GM20431 (cell line): ENCODE measurements around the gene HNRNPF.
"Not testable (repeated sequence)": the region's sequence is repeated elsewhere in the genome, so short reads cannot be mapped to it uniquely, and the experiment has no call there.

Experiments used
- in situ Hi-C: fragments of 300-500 bp; cut with MseI, MboI; formaldehyde crosslinking; loops from one replicate; pipeline ENCODE4 v1.15.0; 2020; ENCODE audit warnings: low sequenced_read_pairs; ENCODE audit not compliant: unreplicated experiment

HNRNPF gene

DNA sequence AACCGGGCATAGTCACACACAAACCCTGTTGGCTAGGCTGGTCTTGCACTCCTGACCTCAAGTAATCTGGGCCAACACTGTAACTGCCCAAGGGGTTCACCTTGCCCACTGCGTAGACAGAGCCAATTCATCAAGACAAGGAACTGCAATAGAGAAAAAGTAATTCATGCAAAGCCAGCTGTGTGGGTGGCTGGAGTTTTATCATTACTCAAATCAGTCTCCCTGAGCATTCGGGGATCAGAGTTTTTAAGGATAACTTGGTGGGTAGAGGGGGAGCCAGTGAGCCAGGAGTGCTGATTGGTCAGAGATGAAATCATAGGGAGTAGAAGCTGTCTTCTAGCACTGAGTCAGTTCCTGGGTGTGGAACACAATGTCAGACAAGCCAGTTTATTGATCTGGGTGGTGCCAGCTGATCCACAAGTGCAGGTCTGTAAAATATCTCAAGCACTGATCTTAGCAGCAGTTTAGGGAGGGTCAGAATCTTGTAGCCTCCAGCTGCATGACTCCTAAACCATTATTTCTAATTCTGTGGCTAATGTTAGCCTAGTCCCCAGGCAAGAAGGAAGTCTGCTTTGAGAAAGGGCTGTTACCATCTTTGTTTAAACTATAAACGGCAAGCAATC lies 53.1 kb downstream of the HNRNPF start:
- in situ Hi-C loops = no loop called here

- in situ Hi-C loops = no loop called here
These were observed 54.1 kb downstream of the HNRNPF start for GRCh38 chr10:43354879-43355380.

- in situ Hi-C loops = no loop called here
These were observed 54.7 kb downstream of the HNRNPF start for GRCh38 chr10:43354330-43354635.

- in situ Hi-C loops = no loop called here
These were observed 55.3 kb downstream of the HNRNPF start for GRCh38 chr10:43353495-43354329.

GRCh38 chr10:43352951-43353350 lies 56.0 kb downstream of the HNRNPF start:
- in situ Hi-C loops = no loop called here

DNA sequence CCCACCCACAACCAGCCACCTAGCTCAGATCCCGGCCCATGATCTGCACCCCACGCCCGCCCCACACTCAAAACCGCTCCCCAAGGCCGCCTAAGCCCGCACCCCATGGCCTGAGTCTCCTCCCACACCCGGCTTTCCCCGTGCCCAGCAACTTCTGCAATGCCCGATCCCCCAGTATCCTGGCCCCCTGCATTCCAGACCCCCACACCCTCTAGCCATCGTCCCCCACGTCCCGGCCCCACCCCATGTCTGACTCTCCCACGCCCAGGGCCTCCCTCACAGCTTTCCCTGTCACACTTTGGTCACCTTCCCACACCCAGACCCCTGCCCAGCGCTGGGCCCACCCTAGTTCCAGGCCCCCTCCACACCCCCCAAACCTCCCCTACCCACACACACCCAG lies 57.7 kb downstream of the HNRNPF start:
- in situ Hi-C loops = no loop called here

DNA sequence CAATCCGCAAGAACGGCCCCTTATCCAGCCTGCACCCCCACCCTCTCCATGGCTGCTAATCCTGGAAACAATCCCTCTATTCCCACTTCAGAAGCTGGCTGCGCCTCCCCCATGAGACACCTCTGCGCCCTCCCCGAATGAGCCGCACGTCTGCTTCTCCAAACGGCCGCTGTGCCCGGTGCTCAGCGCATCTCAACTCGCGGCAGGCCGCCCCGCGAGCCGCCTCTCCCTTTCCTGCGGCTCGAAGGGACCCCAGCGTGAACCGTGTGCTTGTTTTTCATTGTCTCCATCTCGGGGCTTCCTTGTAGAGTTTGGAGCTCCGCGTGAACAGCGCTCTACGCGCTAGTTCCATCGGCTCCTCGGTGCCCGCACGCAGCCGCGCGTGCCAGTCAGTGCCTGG lies 58.3 kb downstream of the HNRNPF start:
- in situ Hi-C loops = no loop called here

DNA sequence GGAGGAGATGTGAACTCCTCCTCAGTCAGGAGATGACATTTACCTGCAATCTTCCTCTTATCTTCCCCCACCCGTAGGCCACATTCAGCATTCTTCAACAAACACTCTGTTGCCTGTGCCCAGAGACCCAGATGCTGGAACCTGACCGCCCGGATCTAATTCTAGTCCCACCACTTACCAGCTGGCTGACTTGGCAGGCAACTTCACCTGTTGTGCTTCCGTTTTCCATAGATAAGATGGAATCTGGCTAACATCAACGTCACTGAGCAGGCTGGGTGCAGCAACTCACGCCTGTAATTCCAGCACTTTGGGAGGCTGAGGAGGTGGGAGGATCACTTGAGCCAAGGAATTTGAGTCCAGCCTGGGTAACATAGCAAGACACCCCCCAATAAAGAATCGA lies 58.8 kb downstream of the HNRNPF start:
- in situ Hi-C loops = no loop called here

- in situ Hi-C loops = no loop called here
These were observed 60.3 kb downstream of the HNRNPF start for GRCh38 chr10:43348511-43349312.

DNA sequence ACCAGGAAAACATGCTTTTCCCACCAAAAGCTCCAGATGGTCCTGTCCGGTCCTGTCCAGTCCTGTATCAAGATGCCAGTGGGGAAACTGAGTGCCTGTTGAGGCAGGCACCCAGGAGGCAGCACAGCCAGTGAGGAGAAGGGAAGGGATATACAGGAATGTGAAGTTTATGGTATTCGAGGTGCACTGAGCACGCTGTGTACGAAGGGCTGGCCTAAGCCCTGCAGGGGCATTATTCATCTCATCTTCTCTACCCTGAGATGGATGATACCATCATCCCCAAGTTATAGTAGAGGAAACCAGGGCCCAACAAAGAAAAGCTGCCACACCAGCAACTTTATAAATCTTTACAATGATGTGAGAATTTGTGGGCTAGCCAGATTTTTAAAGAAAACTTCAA lies 61.0 kb downstream of the HNRNPF start:
- in situ Hi-C loops = no loop called here

DNA sequence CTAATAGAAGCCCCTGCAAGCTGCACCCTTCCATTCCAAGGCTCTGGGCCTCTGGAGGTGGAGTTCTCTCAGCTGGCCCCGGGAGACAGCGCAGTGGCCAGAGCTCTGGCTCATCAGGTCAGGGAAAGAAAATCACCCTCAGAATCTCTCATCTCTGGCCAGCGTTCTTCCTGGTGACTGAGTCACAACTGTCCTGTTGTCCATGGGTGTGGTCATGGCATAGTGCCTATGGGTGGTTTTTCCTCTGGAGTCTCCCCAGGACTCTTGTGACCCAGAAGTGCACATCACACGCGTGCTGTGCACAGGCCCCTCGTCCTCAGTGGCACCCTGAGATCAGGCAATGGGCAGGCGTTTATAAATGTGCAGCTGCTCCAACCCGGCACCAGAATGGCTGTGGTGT lies 64.9 kb downstream of the HNRNPF start:
- in situ Hi-C loops = no loop called here

- in situ Hi-C loops = no loop called here
These were observed 65.9 kb downstream of the HNRNPF start for GRCh38 chr10:43343126-43343525.

- in situ Hi-C loops = no loop called here
These were observed 66.5 kb downstream of the HNRNPF start for GRCh38 chr10:43342279-43343125.

GRCh38 chr10:43341450-43341849 lies 67.5 kb downstream of the HNRNPF start:
- in situ Hi-C loops = no loop called here

DNA sequence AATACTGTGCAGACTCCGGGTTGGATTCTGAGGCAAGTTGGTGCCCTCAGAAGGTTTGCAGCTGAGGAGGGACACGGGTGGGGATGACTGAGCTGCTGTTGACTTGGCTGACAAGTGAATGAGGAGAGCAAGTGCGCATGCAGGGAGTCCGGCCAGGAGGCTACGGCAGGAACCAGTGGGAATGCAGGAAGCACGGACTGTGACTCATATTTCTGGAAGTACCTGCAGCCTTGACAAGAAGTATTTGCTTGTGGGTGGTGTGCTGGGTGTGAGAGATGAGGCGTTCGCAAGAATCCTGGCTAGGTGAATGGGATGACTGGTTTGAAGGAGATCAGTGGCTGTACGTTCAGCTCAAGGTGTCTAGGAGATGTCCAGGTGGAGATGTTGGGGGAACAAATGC lies 68.4 kb downstream of the HNRNPF start:
- in situ Hi-C loops = no loop called here

GRCh38 chr10:43340101-43340500 lies 68.9 kb downstream of the HNRNPF start:
- in situ Hi-C loops = no loop called here

GRCh38 chr10:43339136-43339535 lies 69.8 kb downstream of the HNRNPF start:
- in situ Hi-C loops = no loop called here

DNA sequence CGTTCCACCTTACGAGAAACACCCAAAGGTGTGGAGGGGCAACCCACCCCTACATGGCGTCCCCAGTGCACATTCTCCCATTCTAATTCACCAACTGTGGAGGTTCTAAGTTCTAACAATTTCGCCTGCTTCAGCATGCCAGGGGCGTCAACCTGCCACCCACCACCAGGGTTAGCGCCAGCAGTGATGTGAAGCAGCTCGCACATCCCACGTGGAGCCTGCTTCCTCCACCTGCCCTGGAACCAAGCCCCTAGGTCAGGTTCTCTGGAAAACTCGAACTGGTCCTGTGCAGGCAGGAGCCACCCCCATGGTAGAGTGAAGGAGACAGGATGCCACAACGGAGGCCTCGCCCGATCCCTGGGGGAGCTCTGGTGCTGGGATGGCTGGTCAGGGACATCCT lies 70.9 kb downstream of the HNRNPF start:
- in situ Hi-C loops = no loop called here

DNA sequence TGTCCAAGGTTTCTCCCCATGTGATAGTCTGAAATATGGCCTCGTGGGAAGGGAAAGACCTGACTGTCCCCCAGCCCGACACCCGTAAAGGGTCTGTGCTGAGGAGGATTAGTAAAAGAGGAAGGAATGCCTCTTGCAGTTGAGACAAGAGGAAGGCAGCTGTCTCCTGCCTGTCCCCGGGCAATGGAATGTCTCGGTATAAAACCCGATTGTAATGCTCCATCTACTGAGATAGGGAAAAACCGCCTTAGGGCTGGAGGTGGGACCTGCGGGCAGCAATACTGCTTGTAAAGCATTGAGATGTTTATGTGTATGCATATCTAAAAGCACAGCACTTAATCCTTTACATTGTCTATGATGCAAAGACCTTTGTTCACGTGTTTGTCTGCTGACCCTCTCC lies 71.5 kb downstream of the HNRNPF start:
- in situ Hi-C loops = not testable (repeated sequence)
